MV-4-11 (cell line): ENCODE data around the gene PRKCQ.
A peak's percentile ranks its signal among the peaks of the same experiment; 100 is the strongest.
"Not testable (repeated sequence)": the region's sequence is repeated elsewhere in the genome, so short reads cannot be mapped to it uniquely, and the experiment has no call there.

Experiments
- DNase-seq: peaks from one replicate; lab custom pipeline; 2025; lab: John Stamatoyannopoulos, UW

PRKCQ gene

GRCh38 chr10:6492896-6493295 is 87.2 kb downstream of the PRKCQ start:
- DNase-seq = no peak

- no peak for DNase-seq
Observed at GRCh38 chr10:6491841-6492609, 88.1 kb downstream of the PRKCQ start.

GRCh38 chr10:6490614-6491013 is 89.5 kb downstream of the PRKCQ start:
- peak; percentile 38 for DNase-seq

- DNase-seq = no peak
Observed at GRCh38 chr10:6487920-6488319, 92.2 kb downstream of the PRKCQ start.

- peak; percentile 26 for DNase-seq
Observed at GRCh38 chr10:6486309-6486708, 93.8 kb downstream of the PRKCQ start.

- DNase-seq = no peak
Observed at GRCh38 chr10:6482737-6483357, 97.2 kb downstream of the PRKCQ start.

GRCh38 chr10:6478722-6479121 is 101.4 kb downstream of the PRKCQ start:
- DNase-seq = no peak

- peak; percentile 22 for DNase-seq
Observed at GRCh38 chr10:6476989-6477388, 103.1 kb downstream of the PRKCQ start.

GRCh38 chr10:6474871-6475270 is 105.2 kb downstream of the PRKCQ start:
- no peak for DNase-seq

GRCh38 chr10:6473901-6474370 is 106.1 kb downstream of the PRKCQ start:
- peak; percentile 93 for DNase-seq

- DNase-seq = peak; percentile 96
Observed at GRCh38 chr10:6473430-6473829, 106.6 kb downstream of the PRKCQ start.

GRCh38 chr10:6472710-6473005 is 107.4 kb downstream of the PRKCQ start:
- DNase-seq = not testable (repeated sequence)

- no peak for DNase-seq
Observed at GRCh38 chr10:6470894-6471618, 109.0 kb downstream of the PRKCQ start.

GRCh38 chr10:6469661-6470060 is 110.4 kb downstream of the PRKCQ start:
- no peak for DNase-seq

GRCh38 chr10:6465854-6466601 is 114.0 kb downstream of the PRKCQ start:
- DNase-seq = no peak

GRCh38 chr10:6465437-6465836 is 114.6 kb downstream of the PRKCQ start:
- no peak for DNase-seq

GRCh38 chr10:6464862-6465430 is 115.1 kb downstream of the PRKCQ start:
- DNase-seq = no peak

- DNase-seq = no peak
Observed at GRCh38 chr10:6463366-6463765, 116.7 kb downstream of the PRKCQ start.

- no peak for DNase-seq
Observed at GRCh38 chr10:6461961-6462360, 118.1 kb downstream of the PRKCQ start.

- no peak for DNase-seq
Observed at GRCh38 chr10:6460861-6461409, 119.1 kb downstream of the PRKCQ start.

GRCh38 chr10:6458814-6459213 is 121.3 kb downstream of the PRKCQ start:
- DNase-seq = peak; percentile 46

- DNase-seq = no peak
Observed at GRCh38 chr10:6457376-6457775, 122.7 kb downstream of the PRKCQ start.
